Esophagus mucosa (tissue), 1 donor: ENCODE measurements around the gene VEZF1. TPM values are rescaled to one million over a fixed set of nuclear protein-coding genes. Genes with fewer than 3 reads are reported as not detected.

Experiments
- ATAC-seq: fragments of 200-7000 bp; cut with Tn5 transposase; one replicate; pipeline ENCODE4 v1.9.1; 2020
- total RNA-seq: library from RNA; stranded (reverse); gene quantifications from one replicate; pipeline ENCODE4 v1.2.4, GENCODE V29; 2023
- donor health status: DM: yes; HTN: yes; CAD: no.

VEZF1 gene
- total RNA-seq, 1 donor from 2014 or later: 22.2 TPM

DNA sequence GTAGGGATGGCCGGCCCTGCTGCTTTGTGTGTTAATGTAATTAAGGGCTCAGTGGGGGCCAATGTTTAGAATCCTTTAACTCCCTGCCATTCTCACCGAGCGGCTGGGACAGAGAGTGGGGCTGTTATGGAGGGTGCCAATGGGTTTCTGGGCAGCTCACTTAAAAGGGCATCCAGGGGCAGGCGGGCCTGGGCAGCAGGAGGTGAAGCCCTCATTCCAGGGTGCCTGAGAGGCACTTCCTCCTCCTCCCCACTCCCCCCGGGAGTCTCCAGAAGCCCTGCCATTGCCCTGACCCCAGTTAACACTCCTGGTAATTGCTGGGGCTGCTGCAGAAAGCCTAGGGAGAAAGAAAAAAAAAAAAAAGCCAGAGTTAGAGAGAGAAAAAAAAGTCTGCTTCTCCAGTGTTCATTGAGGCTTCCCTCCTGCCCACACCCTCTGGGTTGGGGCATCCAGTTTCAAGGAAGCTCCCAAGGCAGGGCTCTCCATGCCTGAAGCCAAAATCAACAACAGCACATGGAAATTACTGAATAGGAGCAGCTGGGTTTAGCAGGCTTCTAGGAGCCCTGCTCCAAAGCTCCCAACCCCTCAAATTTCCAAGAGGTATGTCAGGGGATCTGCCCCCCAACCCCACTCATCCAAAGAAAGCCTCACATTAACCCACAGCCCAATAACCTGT lies 60.9 kb downstream of the VEZF1 start:
- ATAC-seq: peak; percentile 71

DNA sequence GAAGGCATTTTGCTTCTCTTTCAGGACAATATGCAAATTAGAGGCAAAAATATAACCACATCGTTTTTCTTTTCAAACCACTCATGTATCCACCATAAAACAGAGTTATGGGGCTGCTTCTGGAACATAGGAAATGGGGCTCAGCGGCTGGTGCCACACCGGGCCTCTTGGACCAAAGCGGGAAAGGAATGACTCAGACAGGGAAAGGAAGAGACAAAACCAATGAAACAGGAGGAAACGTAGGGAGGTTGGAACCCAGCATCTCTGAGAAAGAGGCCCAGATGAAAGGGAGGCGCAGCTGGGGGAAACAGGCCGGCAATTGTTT lies 61.4 kb downstream of the VEZF1 start:
- no peak for ATAC-seq

DNA sequence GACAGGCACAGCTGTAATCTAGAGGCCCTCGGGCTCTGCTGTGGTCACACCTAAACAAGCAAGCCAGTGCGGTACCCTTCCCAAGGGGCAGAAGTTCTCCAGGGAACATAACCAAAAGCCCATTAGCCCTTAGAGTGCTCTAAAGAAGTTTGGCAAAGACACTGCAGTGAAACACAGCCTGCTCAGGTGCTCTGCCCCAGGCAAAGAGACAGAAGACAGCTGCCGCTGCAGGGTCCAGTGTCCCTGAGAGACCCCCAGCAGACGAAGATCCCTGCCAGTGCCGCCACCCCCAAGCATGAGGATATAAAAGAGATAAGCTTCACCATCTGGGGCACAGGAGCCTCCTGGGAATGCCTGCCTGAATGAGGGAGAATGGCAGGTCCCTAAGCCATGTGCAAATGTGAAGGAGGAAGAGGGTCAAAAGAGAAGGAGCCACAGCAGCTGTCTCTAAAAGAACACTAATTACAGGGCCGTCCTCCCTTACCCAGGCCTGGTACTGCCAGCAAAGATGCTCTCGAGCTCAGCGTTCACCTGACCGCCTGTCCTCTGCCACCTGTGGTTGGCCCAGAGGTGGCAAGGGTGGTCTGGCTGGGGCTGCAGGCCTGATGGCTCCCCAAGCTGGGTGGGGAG lies 62.6 kb downstream of the VEZF1 start:
- no peak for ATAC-seq

DNA sequence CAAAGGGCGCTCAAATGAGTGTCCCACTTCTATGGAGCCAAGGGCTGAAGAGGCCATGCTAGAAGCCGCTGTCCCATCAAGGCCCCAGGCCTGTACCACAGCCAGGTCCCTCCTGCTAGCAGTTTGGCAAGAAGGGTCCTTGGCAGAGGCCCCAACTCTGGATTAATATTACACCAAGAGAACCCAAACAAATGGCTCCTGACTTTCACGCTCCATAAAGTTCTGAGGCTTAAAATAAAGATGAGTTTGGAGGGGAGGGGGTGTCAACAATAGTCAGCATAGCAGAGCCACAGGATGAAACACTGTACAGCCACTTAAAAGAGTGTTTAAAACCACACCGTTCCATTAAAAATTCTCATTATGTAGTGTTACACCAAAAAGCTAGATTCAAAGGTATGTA lies 63.4 kb downstream of the VEZF1 start:
- no peak for ATAC-seq

Other genes starting within 250 kb of the VEZF1 start
- not detected for gene CCDC182, start 243.0 kb downstream of the VEZF1 start, total RNA-seq
- gene MRPS23, start 138.2 kb downstream of the VEZF1 start, total RNA-seq: 29.4 TPM
- 23.8 TPM for gene CUEDC1, start 32.8 kb downstream of the VEZF1 start, total RNA-seq
- gene SRSF1, start 19.0 kb upstream of the VEZF1 start, total RNA-seq: 129 TPM
- gene DYNLL2, start 95.2 kb upstream of the VEZF1 start, total RNA-seq: 18.6 TPM
- not detected for gene OR4D1, start 160.1 kb upstream of the VEZF1 start, total RNA-seq
- not detected for gene OR4D2, start 178.7 kb upstream of the VEZF1 start, total RNA-seq
- not detected for gene EPX, start 204.5 kb upstream of the VEZF1 start, total RNA-seq
- gene MKS1, start 231.0 kb upstream of the VEZF1 start, total RNA-seq: 13.6 TPM